Caco-2 (cell line): ENCODE data around the gene HIVEP2. TPM values are rescaled to one million over a fixed set of nuclear protein-coding genes. Genes with fewer than 3 reads are reported as not detected.
A peak's percentile ranks its signal among the peaks of the same experiment; 100 is the strongest.

Experiments
- BruUV-seq: library from RNA; stranded (reverse); fragments of 400-500 nt; replicated peaks from 2 replicates; lab custom pipeline; 2021; lab: Mats Ljungman, UMichigan
- CTCF ChIA-PET: fragments of 300-600 bp; sonication (Branson Sonifier 250); formaldehyde crosslinking; loops from one replicate; lab custom pipeline; 2022; ENCODE audit warnings: antibody characterized with exemption; lab: Charles Lee
- POLR2A ChIA-PET: fragments of 300-600 bp; sonication (Branson Sonifier 250); formaldehyde crosslinking; loops from one replicate; lab custom pipeline; 2022; ENCODE audit warnings: antibody characterized with exemption; lab: Charles Lee
- DNase-seq, 2 experiments: peaks; one replicate each; pipeline versions ENCODE4 v3.0.0 to v3.0.0-alpha.2; 2020 to 2022
- H3K27me3 ChIP-seq: replicated peaks from 2 replicates; pipeline ENCODE4 v1.6.0; 2011; ENCODE audit warnings: low read length; ENCODE audit not compliant: control insufficient read depth, insufficient read depth
- H3K36me3 ChIP-seq: 2 replicates; pipeline ENCODE4 v1.5.1; 2011; ENCODE audit warnings: low read length; ENCODE audit not compliant: control insufficient read depth, insufficient read depth
- H3K4me1 ChIP-seq: fragments of 250-450 bp; sonication (Bioruptor Pico); 2 replicates; pipeline ENCODE4 v1.5.1; 2020; ENCODE audit warnings: mild to moderate bottlenecking
- H3K4me3 ChIP-seq: 2 replicates; pipeline ENCODE4 v1.5.1; 2011; ENCODE audit warnings: low read depth, mild to moderate bottlenecking, control low read depth, low read length
- H3K9me3 ChIP-seq: fragments of 250-450 bp; sonication (Bioruptor Pico); 2 replicates; pipeline ENCODE4 v1.5.1; 2020; ENCODE audit warnings: mild to moderate bottlenecking, moderate library complexity
- H3K27ac Mint-ChIP-seq: one replicate; pipeline ENCODE4 v1.8.0; 2022; ENCODE audit warnings: mixed read lengths; ENCODE audit not compliant: unreplicated experiment
- H3K27me3 Mint-ChIP-seq: one replicate; pipeline ENCODE4 v1.8.0; 2022; ENCODE audit warnings: mixed read lengths; ENCODE audit not compliant: insufficient read depth, unreplicated experiment
- H3K36me3 Mint-ChIP-seq: one replicate; pipeline ENCODE4 v1.8.0; 2022; ENCODE audit warnings: mild to moderate bottlenecking, mixed read lengths; ENCODE audit not compliant: insufficient read depth, unreplicated experiment
- H3K4me1 Mint-ChIP-seq: one replicate; pipeline ENCODE4 v1.8.0; 2022; ENCODE audit warnings: low read depth, mixed read lengths; ENCODE audit not compliant: unreplicated experiment
- H3K4me3 Mint-ChIP-seq: one replicate; pipeline ENCODE4 v1.8.0; 2022; ENCODE audit warnings: mild to moderate bottlenecking, moderate library complexity, mixed read lengths; ENCODE audit not compliant: unreplicated experiment
- H3K9me3 Mint-ChIP-seq: one replicate; pipeline ENCODE4 v1.8.0; 2022; ENCODE audit warnings: mixed read lengths; ENCODE audit not compliant: unreplicated experiment
- CTCF ChIP-seq, 2 experiments: fragments of 200-600 bp in 1 of 2; IDR thresholded peaks; 1 replicate in 1 of 2; 2 replicates in 1 of 2; pipeline versions ENCODE4 v1.5.1 to v1.8.0; 2011 to 2022; ENCODE audit warnings: antibody characterized with exemption in 1 of 2, control low read depth in 1 of 2, inconsistent platforms in 1 of 2, low read depth in 1 of 2, low read length in 1 of 2, mild to moderate bottlenecking in 1 of 2, moderate library complexity in 1 of 2; ENCODE audit not compliant: insufficient read depth in 1 of 2, severe bottlenecking in 1 of 2, unreplicated experiment in 1 of 2
- intact Hi-C: fragments of 100-400 bp; cut with micrococcal nuclease; formaldehyde crosslinking; loops from one replicate; pipeline ENCODE4 v1.10.0; 2022; ENCODE audit not compliant: unreplicated experiment
- total RNA-seq: library from RNA; stranded (reverse); gene quantifications from 2 replicates; pipeline ENCODE4 v1.2.3, GENCODE V29; 2022

HIVEP2 gene
- total RNA-seq, 1 experiment from 2014 or later = 1.0 TPM

- no peaks in the 10 kb centered on the region for H3K9me3 Mint-ChIP-seq
These were observed 121.6 kb downstream of the HIVEP2 start for GRCh38 chr6:142823256-142823902.

GRCh38 chr6:142822842-142823241 lies 122.1 kb downstream of the HIVEP2 start:
- POLR2A ChIA-PET = no interaction called here
- H3K27me3 Mint-ChIP-seq = no peaks in the 10 kb centered on the region
- intact Hi-C loops = loop anchor here (1.0 kb wide), 1 partner anchor 130 kb away; no protein-coding TSS in a partner anchor
- CTCF ChIA-PET = no interaction called here
- no peaks in the 10 kb centered on the region for H3K9me3 ChIP-seq
- H3K4me3 Mint-ChIP-seq = no peak overlapping the region
- no TSS peak for BruUV-seq
- no peaks in the 10 kb centered on the region for H3K4me1 ChIP-seq
- no peaks in the 10 kb centered on the region for H3K27me3 ChIP-seq
- no peak overlapping the region for H3K4me3 ChIP-seq
- H3K36me3 ChIP-seq = no peaks in the 10 kb centered on the region
- DNase-seq = peak in 1 of 2 experiments; percentile 50
- TF ChIP-seq CTCF (IDR thresholded peaks at IDR 0.05; ENCODE audit: insufficient read depth in 1 of 2, low read depth in 1 of 2, low read length in 1 of 2, severe bottlenecking in 1 of 2, unreplicated experiment in 1 of 2) = peak; percentile 29 to 57
- H3K36me3 Mint-ChIP-seq = no peaks in the 10 kb centered on the region
- peaks cover 6% of the 10 kb centered on the region for H3K4me1 Mint-ChIP-seq
- H3K9me3 Mint-ChIP-seq = no peaks in the 10 kb centered on the region
- no peak overlapping the region for H3K27ac Mint-ChIP-seq

More at GRCh38 chr6:142823256-142823902, 121.6 kb downstream of the HIVEP2 start:
- no peak for TF ChIP-seq CTCF (IDR thresholded peaks at IDR 0.05; ENCODE audit: insufficient read depth in 1 of 2, low read depth in 1 of 2, low read length in 1 of 2, severe bottlenecking in 1 of 2, unreplicated experiment in 1 of 2)
- H3K27me3 Mint-ChIP-seq = no peaks in the 10 kb centered on the region
- Histone ChIP-seq H3K4me3 (no peak overlapping the region), H3K36me3 (no peaks in the 10 kb centered on the region), H3K27me3 (no peaks in the 10 kb centered on the region), H3K9me3 (no peaks in the 10 kb centered on the region), H3K4me1 (no peaks in the 10 kb centered on the region)
- no peak overlapping the region for H3K4me3 Mint-ChIP-seq
- intact Hi-C loops = loop anchor here (1.0 kb wide), 1 partner anchor 130 kb away; no protein-coding TSS in a partner anchor
- no peaks in the 10 kb centered on the region for H3K36me3 Mint-ChIP-seq
- no TSS peak for BruUV-seq
- ChIA-PET POLR2A (no interaction called here), CTCF (no interaction called here)
- peaks cover 6% of the 10 kb centered on the region for H3K4me1 Mint-ChIP-seq
- no peak overlapping the region for H3K27ac Mint-ChIP-seq
- DNase-seq = no peak

GRCh38 chr6:142822383-142822782 lies 122.6 kb downstream of the HIVEP2 start:
- no peaks in the 10 kb centered on the region for H3K9me3 Mint-ChIP-seq
- no peak overlapping the region for H3K4me3 Mint-ChIP-seq
- BruUV-seq = no TSS peak
- H3K27ac Mint-ChIP-seq = no peak overlapping the region
- intact Hi-C loops = no loop called here
- ChIA-PET POLR2A (no interaction called here), CTCF (no interaction called here)
- H3K9me3 ChIP-seq = no peaks in the 10 kb centered on the region
- no peaks in the 10 kb centered on the region for H3K27me3 Mint-ChIP-seq
- H3K4me3 ChIP-seq = no peak overlapping the region
- no peaks in the 10 kb centered on the region for H3K36me3 Mint-ChIP-seq
- H3K4me1 Mint-ChIP-seq = peaks cover 3% of the 10 kb centered on the region
- DNase-seq = no peak
- no peaks in the 10 kb centered on the region for H3K27me3 ChIP-seq
- no peaks in the 10 kb centered on the region for H3K36me3 ChIP-seq
- H3K4me1 ChIP-seq = no peaks in the 10 kb centered on the region
- TF ChIP-seq CTCF (IDR thresholded peaks at IDR 0.05; ENCODE audit: insufficient read depth in 1 of 2, low read depth in 1 of 2, low read length in 1 of 2, severe bottlenecking in 1 of 2, unreplicated experiment in 1 of 2) = no peak
